Posterior cingulate gyrus (tissue), 11 donors: ENCODE results near the gene PAX9.

Source experiments
- DNase-seq, 10 donors: peaks; one replicate each; pipeline versions ENCODE4 v3.0.0 to v3.0.0-alpha.2; 2020 to 2021; ENCODE audit warnings: mixed read lengths in 3 of 10
- intact Hi-C: fragments of 100-400 bp; cut with DNase I; formaldehyde crosslinking; loops from one replicate; pipeline ENCODE4 v1.15.1; 2023

The PAX9 gene

GRCh38 chr14:36721877-36722276, 60.2 kb downstream of the PAX9 start:
- no peak for DNase-seq
- intact Hi-C loops = no loop called here

DNA sequence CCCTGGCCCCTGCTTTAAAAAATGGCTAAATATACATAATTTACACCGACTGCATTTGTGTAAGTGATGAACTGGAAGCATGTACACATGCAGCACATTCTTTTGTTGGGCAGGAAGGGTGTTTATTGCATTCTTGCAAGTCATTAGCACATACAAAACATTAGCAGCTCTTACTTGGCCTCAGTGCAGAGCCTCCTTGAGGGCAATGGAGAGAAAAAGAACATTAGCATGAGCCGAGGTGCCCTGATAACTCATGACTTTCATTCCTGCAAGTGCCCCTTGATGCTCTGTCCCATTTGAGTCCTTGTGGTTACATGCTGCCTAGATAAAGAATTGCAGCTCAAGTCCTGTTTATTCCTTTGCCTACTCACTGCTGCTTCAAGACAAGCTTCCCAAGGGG, 61.9 kb downstream of the PAX9 start:
- no peak for DNase-seq
- intact Hi-C loops = no loop called here

DNA sequence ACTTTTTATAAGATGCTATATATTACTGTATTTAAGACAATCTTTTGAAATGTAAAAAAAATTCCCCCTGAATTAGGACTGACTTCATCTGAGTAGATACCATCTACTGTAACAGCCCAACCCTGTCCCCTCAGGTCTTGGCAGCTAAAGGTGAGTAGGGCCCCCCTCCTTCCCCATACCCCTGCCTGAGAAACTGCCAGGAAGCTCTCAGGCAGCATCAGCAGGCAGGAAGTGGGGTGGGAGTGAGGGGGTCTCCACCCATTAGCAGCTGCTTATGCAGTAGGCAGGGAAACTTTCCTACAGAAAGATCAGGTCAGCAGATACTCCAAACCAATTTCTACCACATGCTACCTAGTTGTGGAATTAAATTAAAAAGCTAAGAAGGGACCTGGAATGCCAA, 62.5 kb downstream of the PAX9 start:
- intact Hi-C loops = no loop called here
- DNase-seq = no peak

GRCh38 chr14:36726128-36726527, 64.5 kb downstream of the PAX9 start:
- intact Hi-C loops = no loop called here
- DNase-seq = no peak
